ENCODE data around the gene IL1R2.
A peak's percentile ranks its signal among the peaks of the same experiment; 100 is the strongest.

Gene IL1R2

DNA sequence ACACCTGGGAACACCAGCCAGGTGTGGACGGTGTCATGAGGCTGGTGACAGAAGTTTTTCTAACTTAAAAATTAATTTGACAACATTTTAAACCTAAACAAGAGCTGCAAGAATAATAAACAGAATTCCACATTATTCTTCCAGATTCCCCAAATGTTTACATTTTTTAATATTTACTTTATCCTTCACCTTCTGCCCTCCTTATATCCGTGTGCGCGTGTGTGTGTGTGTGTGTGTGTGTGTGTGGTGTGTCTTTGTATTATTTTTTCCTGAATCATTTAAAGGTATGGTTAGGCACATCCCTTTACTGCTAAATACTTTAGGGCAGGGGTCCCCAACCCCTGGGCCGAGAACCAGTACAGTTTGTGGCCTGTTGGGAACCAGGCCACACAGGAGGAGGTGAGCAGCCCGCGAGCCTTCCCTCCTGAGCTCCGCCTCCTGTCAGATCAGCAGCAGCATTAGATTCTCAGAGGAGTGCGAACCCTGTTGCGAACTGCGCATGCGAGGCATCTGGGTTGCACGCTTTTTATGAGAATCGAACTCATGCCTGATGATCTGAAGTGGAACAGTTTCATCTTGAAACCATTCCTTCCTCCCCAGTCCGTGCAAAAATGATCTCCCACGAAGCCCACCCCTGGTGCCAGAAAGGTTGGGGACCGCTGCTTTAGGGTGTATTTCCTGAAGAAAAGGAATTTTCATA lies 16.4 kb upstream of the IL1R2 start:
- DNase-seq, result no peak

DNA sequence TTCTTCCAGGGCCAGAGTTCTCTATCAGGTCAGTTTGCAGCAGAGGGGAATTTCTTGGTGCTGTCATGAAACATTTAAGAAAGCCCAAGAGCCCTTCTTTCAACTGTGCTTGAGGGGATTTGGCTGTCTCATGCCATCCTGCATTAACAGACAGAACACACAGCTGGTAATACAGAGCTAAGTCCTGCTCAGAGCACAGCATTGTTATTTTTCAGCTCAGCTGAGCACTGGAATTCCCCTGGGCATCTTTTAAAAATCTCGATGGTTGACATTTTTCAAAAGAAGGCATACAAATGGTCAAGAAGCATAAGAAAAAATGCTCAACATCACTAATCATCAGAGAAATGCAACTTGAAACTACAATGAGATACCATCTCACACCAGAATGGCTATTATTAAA lies 14.9 kb upstream of the IL1R2 start:
- no peak for DNase-seq

DNA sequence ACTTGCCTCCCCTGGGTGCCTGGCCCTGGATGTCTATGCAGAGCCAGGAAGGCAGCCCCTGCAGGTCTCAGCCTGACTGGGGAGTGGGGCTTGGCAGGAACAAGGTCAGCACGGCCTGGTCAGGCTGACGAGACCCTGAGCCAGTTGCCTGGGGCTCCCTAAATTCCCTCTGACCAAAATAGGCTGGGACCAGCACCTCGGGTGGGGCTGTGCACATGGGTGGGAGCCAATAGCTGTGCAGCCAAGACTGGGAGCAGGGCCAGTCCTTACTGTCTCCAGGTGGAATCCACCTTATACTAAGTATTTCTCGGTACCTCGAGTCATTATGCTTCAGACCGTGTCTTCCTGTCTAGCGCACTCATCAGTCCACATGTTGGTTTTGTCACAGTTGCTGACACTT lies 11.4 kb upstream of the IL1R2 start:
- no peak for DNase-seq

DNA sequence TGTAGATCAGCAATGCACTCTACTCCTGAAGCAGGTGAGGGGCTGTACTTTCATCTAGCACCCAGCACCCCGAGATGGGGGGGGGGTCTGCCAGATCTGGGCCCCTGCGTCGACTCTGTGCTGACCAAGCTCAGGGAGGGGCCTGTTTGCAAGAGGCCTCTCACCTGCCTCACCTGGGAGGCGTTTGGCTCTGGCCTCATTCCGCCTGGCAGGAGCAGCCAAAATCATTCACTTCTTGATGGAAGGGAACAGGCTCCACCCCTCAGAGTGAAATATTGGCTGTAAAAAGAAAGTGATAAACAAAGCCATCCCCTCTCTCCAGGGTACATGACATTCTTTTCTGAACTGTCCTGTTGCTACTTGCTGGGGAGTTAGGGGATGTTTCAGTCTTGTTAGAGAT lies 10.7 kb upstream of the IL1R2 start:
- DNase-seq, result no peak

DNA sequence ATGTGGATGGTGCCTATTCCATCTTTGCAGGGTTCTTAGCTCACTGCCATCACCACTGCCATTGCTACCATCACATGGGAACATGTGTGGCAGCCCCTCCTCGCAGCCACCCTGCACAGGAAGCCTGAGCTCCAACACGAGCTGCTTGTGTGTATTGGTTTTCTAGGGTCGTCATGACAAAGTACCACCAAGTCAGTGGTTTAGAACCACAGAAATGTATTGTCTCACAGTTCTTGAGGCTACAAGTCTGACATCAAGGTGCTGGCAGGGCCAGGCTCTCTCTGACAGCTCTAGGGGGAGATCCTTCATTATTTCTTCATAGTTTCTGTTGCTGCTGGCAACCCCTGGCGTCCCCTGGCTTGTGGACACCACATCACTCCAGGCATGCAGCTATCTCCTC lies 10.3 kb upstream of the IL1R2 start:
- no peak for DNase-seq

DNA sequence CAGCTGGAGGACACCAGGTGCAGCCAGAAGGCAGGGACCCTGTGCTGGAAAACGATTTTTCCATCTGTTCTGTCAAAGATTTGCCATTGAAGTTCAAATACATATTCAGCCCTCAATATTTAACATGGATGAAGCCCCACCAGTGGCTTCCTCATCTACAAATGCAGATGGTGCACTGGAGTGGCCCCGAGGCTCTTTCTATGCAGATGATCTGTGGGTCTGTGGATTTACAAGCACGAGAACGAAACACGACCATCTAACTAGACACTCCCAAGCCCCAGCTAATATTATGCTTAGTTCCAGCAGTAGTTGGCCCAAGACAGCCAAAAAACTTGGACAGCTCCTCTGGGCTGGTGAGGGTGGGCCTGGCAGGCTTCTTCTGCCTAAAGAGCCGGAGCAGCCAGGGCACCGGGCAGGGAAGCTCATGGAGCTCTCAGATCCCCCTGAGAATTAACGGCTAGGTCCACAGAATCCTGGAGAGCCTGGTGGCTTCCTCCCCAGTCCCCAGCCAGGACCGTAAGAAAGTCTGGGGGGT lies 9.2 kb upstream of the IL1R2 start:
- no peak for DNase-seq

DNA sequence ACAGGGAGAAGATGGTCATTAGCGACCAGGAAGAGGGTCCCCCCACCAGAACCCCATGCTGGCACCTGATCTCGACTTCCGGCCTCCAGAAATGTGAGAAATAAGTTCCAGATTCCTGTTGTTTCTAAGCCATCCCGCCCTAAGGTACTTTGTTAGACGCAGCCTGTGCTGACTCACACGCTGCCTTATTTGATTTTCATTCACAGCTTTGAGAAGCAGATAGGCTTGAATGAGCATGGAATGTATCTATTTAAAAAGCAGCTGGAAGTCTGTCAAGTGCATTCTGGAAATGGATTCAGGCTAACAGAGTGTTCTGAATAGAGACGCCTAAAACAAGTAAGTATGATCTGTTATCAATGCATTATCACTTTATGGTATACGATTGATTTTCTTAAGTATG lies 8.3 kb upstream of the IL1R2 start:
- DNase-seq, result peak; percentile 29

DNA sequence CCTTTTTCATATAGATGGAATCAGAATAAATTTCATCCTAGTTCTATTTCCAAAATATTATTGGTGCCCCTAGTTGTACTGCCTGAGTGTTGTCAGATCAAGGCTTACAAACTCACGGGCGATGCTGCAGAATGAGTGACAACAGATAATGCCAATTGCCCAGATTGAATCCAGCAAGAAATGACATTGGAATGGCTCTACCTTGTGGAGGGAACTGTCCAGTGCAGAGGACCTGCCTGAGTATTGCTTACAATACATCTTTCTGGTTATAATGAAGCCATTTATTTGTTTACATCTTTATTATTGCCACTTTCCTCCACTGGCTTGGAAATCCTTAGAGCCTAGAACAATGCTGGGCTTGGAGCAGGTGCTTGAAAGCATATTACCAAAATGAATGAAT lies 7.8 kb upstream of the IL1R2 start:
- no peak for DNase-seq

DNA sequence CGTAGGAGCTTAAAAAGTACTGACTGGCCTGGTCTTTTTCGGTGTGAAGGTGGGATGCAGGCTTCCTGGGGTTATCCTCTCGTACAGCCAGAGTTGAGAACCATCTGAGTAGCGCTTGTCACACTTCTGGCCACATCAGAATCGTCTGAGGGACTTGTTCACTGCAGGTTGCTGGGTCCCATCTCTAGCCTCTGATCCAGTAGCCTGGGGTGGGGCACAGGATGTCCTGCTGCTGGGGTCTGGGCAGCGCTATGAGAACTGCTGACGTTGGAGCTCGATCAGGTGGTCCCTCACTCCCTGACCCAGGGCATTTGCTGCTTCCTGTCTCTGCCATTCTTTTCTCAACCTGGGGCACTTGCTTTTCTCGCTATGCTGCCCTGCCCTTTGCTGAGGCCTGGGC lies 7.1 kb upstream of the IL1R2 start:
- no peak for DNase-seq

DNA sequence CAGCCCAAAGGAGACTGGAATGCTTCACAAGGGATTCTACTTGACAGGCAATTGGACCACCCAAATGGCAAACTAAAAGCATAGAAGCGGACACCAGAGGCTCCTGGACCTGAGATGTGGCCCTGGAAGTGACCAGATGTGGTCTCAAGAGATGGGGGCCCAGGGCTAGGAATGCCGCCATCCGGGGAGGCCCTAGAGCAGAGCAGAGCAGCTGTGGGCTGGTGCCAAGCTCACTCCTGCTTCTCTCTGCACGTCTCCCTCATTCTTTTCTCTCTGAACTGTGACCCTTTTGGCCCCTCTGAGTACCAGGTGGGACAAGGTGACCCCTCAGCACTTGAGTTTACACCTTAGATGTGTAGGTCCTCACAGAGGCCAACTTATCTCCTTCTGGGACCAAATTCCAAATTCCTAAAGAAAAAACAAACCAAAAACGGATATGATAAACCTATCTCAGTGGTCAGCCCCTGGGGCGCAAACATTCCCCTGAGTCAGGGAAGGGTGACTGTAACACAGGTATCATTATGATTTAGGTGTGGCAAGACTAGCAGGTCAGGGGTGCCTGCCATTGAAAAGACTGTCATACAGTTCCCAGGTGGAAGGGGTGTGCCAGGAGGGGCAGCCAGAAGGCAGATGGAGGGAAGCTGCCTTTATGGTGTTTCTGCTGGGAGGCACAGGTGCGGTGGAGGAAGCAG lies 6.5 kb upstream of the IL1R2 start:
- no peak for DNase-seq

DNA sequence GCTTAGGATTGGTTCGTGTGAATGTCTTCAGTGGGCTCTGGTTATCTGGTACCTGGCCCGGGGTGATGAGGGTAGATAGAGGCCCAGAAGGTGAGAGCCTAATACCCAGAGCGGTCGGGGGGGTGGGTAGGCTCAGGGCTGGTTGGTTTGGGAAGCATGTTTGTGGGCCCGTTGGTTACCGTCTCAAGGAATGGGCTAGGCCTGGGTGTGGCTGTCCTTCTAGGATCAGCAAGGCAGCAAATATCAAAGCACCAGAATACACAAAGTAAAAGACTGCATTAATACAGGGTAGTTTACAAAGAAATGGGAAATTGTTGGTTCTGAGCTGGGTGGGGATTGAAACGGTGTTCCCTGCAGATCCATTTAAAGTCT lies 6.0 kb upstream of the IL1R2 start:
- DNase-seq, result no peak

DNA sequence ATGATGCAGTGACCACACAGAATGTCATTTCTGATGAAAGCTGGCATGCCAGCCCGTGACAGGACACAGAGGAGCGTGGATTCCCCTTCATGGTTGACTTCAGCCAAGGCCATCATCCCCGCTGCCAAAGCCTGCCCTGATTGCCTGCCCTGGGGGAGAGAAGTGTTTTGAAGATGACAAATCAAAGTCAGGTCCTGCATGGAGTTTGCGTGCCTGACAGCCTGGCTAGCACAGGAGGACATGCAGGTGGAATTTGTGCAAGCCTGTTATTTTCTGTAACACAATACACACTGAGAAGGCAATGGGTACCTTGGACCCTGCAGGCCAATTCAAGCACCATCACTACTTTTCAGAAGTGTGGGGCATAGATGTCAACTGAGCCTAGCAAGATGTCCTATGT lies 5.4 kb upstream of the IL1R2 start:
- no peak for DNase-seq

DNA sequence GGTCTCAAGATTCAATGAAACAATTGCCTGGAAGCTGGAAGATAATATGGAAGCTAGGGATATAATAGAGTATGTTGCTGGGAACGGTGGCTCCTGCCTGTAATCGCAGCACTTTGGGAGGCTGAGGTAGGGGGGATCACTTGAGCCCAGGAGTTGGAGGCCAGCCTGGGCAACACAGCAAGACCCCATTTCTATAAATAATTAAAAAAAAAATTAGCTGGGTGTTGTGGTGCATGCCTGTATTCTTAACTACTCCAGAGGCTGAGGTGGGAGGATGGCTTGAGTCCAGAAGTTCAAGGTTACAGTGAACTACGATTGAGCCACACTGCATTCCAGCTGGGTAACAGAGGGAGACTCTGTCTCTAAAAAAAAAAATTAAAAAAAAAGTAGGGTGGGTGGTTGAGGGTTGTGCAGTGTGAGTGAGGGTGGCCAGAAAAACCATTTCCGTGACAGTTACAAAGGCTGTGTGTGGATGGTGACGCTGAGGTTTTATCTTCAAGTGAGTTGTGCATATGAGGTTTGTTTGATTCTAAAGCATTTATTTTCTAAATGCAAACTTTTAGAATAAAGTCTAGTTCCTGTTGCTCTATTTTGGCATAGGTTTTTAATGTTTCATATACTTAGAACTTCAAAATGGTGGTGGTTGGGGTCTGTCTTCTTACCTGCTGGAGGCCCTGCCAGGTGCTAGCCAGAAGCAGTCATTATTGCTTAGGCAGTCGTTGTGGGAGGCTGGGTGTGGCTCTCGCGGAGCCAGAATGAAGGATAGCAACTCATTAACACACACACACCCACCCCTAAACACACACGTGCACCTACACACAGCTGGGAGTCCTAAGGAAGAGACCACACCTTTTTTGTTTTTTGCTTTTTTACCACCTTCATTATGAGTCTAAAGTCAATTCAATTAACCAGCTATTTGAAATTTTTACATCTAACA lies 4.7 kb upstream of the IL1R2 start:
- no peak for DNase-seq

DNA sequence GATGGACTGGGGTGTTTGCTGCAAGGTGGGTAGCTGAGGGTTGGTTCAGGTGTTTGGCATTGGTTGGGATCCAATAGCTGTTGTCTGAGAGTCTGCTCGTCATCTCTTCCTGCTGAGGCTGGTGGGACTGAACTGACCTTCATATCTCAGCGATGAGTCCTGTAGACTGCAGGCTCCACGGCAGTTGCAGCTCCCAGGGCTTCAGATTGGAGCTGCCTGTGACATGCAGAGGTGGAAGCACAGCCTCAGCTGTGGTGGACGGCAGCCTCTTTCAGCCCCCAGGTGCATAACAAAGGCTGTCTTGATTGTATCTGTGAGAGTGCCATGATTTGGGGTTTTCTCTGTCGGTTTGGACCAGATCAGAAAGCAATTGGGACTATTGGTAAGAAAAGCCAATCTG lies 3.9 kb upstream of the IL1R2 start:
- no peak for DNase-seq

DNA sequence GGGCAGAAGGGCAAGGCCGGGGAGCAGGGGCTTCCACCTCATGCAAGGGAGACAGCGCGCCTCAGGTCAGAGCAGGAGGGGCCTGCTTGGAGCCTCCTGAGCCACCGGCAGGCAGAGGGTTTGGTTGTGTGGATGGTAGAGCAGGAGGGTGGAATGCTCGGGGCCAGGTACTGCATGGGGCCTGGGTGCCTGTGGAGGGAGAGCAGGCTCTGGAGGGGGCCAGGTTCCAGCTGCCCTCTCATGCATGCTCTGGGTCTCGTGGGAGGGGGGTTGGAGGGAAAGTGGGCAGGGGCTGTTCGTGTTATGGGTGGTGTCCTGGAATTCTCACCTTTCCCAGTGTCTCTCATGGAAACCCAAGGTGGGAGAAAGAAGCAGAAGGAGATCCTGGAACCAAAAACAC lies 3.2 kb upstream of the IL1R2 start:
- no peak for DNase-seq

DNA sequence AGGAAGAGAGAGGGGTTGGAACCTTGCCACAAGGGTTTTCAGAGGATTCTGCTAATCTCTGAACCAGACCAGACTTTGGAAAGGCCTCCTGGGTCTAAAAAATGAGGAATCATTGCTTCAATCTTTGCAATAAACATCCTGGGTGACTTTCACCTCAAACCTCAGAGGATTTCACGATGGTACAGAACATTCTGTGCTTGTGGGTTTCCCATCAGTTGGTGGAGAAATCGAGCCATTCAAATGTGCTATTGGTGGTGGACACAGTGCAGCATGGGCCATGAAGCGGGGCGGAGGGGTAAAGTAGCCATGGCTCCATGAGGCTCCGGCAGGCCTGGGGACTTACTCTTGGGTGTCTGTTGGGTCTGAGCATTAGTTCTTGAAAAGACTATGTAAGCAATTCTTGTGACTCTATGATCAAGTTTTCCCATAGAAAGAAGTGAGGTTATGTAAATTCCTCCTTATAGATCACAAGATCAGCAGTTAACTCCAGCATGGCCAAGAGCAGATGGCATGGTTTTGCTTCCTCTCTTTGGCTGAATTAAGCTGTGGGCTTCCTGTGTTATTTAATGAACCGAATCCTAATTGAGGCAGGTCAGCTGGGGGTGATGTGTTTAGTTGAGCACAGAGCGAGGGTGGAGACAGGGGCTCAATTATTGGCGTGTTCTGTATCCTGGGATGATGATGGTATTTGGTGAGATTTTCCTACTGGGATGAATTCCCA lies 1.9 kb upstream of the IL1R2 start:
- no peak for DNase-seq

DNA sequence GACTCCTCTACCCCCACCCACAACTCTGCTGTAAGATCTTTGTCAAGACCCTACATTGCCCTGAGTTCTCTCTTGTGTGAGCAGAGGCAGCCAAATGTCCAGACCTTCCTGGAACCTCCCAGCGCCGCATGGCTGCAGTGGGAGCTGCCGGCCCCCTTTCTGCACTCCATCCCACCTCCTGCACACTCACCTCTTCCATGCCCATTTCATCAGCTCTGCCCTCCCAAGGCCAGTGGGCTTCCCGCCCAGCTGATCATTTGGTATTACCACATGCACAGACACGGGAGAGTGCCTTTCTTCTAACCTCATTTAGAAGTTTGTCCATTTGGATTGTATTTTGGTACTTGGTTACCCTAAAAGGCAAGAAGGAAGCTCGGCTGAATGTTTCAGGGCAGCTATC lies 2.0 kb downstream of the IL1R2 start:
- DNase-seq, result no peak

DNA sequence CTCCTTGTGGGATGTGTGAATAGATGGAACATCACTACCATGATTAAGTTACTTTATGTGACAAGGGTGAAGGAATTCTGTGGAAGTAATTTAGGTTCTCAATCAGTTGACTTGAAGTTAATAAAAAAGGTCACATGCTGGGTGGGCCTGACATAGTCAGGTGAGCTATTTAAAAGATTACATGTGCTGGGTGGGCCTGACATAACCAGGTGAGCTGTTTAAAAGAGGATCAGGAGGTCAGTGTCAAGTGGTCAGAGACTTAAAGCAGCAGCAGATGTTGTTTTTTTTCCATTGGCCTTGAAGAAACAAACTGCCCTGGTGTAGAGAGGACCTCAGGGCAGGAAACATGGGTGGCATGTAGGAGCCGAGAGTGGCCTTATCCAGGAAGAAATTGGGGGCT lies 3.3 kb downstream of the IL1R2 start:
- DNase-seq, result no peak

DNA sequence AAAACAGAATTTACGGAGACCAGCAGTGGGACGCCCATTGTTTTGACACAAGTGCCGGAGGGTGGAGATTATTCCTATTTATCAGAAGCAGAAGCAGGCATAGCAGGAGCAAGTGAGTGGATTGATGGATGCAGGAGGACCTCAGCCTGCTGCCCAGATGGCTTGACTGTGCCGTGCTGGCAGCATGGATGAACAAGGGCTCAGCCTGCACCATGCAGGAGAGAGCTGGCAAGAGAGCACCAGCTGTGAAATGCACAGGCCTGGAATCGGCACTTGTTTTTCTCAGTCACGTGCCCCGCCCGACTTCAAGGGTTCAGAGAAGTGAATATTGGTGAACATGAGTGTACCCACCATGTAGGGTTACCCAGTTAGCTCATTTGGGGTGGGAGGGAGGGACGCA lies 4.0 kb downstream of the IL1R2 start:
- no peak for DNase-seq

DNA sequence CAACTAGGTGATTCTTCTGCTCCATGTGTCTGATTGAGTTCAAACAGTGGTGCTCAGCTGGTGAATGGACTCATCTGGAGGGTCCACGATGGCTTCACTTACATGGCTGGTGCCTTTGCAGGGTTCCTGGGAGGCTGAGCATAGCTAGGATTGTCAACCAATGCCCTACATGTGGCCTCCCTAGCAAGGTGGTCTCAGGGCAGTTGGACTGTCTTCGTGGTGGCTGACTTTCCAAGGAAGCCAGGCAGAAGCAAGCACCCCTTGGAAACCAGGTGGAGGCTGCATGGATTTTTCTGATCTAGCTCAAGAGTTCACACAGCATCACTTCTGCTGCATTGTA lies 6.8 kb downstream of the IL1R2 start:
- no peak for DNase-seq

DNA sequence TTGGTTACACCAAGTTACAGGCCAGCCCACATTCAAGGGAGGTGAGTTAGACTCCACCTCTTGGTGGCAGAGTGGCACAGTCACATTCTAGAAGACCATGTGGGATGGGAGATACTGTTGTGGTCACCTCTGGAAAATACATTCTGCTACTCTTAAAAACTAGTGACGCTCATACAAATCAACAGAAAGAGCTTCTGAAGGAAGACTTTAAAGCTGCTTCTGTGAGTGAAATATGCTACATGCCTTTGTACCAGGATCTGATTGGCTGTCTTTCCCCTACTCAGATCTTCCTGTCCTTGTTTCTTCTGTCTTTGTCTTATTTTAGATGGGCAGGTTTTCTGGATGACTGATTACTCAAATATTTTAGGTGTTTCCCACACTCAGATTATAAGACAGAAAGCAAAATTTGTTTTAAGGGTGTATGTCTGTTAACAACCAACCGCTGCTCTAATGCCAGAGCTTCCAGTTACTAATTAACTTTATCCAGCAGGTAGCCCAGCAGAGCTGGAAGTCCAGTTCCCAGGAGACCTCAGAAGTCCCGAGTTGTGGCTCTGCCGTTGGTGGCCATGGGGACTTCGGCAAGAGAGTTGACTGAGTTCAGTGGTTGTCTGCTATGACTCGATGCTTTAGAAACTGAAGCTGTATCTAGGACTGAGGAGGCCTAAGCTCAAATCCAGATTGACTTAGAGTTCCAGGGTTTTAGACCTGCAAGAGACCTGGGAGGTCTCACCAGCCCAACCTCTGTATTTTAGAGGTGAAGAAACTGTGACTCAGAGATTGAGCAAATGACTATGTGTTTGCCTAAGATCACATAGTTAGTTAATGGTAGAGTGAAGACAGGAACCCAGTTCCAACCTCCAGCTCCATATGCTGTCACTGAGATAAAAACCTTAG lies 7.4 kb downstream of the IL1R2 start:
- DNase-seq, result no peak

DNA sequence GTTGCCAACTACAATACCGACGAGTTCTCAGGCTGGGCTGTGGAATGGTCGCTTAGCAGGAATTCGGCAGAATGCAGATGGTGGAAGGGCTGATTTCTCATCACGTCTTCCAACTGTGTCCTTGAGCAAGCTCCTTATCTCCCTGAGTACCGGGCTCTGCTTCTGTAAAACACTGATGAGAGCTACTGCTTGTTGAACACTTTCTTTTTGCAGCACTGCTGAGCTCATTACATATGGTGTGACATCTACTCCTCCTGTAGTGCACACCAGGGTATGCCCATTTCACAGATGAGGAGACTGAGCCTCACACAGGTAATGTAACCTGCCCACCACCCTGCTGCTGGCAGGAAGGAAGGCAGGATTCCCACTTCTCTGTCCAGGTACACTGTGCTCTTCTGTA lies 8.3 kb downstream of the IL1R2 start:
- DNase-seq, result no peak

Measured in NCI-H1105 treated with DMSO at 0.1 percent for 48 hours (cell line).